H1 (cell line): Measurements from ENCODE around the gene LONRF2. TPM values are rescaled to one million over a fixed set of nuclear protein-coding genes. Genes with fewer than 3 reads are reported as not detected.

Source experiments
- CTCF ChIA-PET: fragments of 300-600 bp; sonication (Branson Sonifier 250); formaldehyde crosslinking; loops from one replicate; lab custom pipeline; 2021; ENCODE audit not compliant: partially characterized antibody; lab: Charles Lee
- POLR2A ChIA-PET: fragments of 300-600 bp; sonication (Branson Sonifier 250); formaldehyde crosslinking; loops from one replicate; lab custom pipeline; 2021; ENCODE audit warnings: inconsistent platforms; ENCODE audit not compliant: partially characterized antibody; lab: Charles Lee
- DNase-seq, 2 experiments: peaks; one replicate each; pipeline versions ENCODE4 v3.0.0 to v3.0.0-alpha.2; 2010 to 2022; ENCODE audit warnings: low spot score in 2 of 2, low read depth in 1 of 2, mixed read lengths in 1 of 2
- FAIRE-seq: peaks from 2 replicates; lab custom pipeline; 2011; peaks lifted over from hg19 to GRCh38; lab: Jason Lieb, UNC
- H2AFZ ChIP-seq: 2 replicates; pipeline ENCODE4 v1.8.1; 2012; ENCODE audit warnings: low read length, inconsistent platforms
- H2AK5ac ChIP-seq: 2 replicates; pipeline ENCODE4 v1.6.1; 2013; ENCODE audit warnings: low read depth, low read length
- H2BK120ac ChIP-seq: replicated peaks from 2 replicates; pipeline ENCODE3; 2013; ENCODE audit warnings: low read depth, low read length, inconsistent platforms
- H2BK12ac ChIP-seq: 2 replicates; pipeline ENCODE4 v1.6.1; 2013; ENCODE audit warnings: low read depth, low read length
- H2BK15ac ChIP-seq: 2 replicates; pipeline ENCODE4 v1.6.1; 2013; ENCODE audit warnings: low read length
- H2BK20ac ChIP-seq: 2 replicates; pipeline ENCODE4 v1.6.1; 2013; ENCODE audit warnings: low read length
- H2BK5ac ChIP-seq: 2 replicates; pipeline ENCODE4 v1.6.1; 2013; ENCODE audit warnings: low read depth, low read length
- H3K14ac ChIP-seq: 2 replicates; pipeline ENCODE4 v1.6.1; 2013; ENCODE audit warnings: inconsistent platforms; ENCODE audit not compliant: insufficient read length
- H3K18ac ChIP-seq: 2 replicates; pipeline ENCODE4 v1.6.1; 2013; ENCODE audit warnings: low read length; ENCODE audit errors: extremely low read depth
- H3K23ac ChIP-seq: 2 replicates; pipeline ENCODE4 v1.6.1; 2013; ENCODE audit warnings: inconsistent platforms; ENCODE audit not compliant: insufficient read length
- H3K23me2 ChIP-seq: 2 replicates; pipeline ENCODE4 v1.6.1; 2013; ENCODE audit warnings: low read depth, low read length
- H3K27ac ChIP-seq: 2 replicates; pipeline ENCODE4 v1.6.1; 2011; ENCODE audit warnings: low read depth, low read length, inconsistent platforms
- H3K27me3 ChIP-seq, 4 experiments: replicated peaks in 1 of 4; 1 replicate in 1 of 4; 2 replicates in 3 of 4; pipeline versions ENCODE4 v1.6.1 to v1.8.1; 2011 to 2013; ENCODE audit warnings: low read length in 3 of 4, mild to moderate bottlenecking in 3 of 4, inconsistent platforms in 2 of 4, mixed read lengths in 2 of 4, moderate library complexity in 1 of 4; ENCODE audit not compliant: control insufficient read depth in 3 of 4, insufficient read depth in 3 of 4; ENCODE audit errors: extremely low read depth in 1 of 4
- H3K36me3 ChIP-seq, 4 experiments: 2 replicates each; pipeline versions ENCODE4 v1.6.1 to v1.8.1; 2011 to 2013; ENCODE audit warnings: mild to moderate bottlenecking in 4 of 4, low read length in 3 of 4, moderate library complexity in 2 of 4, control low read depth in 1 of 4, inconsistent platforms in 1 of 4; ENCODE audit not compliant: insufficient read depth in 4 of 4, control insufficient read depth in 2 of 4
- H3K4ac ChIP-seq: replicated peaks from 2 replicates; pipeline ENCODE3; 2013; ENCODE audit warnings: low read length, low read depth, mixed read lengths, inconsistent platforms; ENCODE audit not compliant: insufficient read length
- H3K4me1 ChIP-seq, 4 experiments: replicated peaks in 1 of 4; 1 replicate in 1 of 4; 2 replicates in 3 of 4; pipeline versions ENCODE4 v1.6.1 to v1.8.1; 2011 to 2013; ENCODE audit warnings: low read length in 3 of 4, inconsistent platforms in 2 of 4, mixed read lengths in 1 of 4; ENCODE audit not compliant: insufficient read depth in 4 of 4, control insufficient read depth in 3 of 4
- H3K4me2 ChIP-seq, 2 experiments: 2 replicates each; pipeline versions ENCODE4 v1.6.1 to v1.8.1; 2011 to 2013; ENCODE audit warnings: low read depth in 2 of 2, low read length in 2 of 2, control low read depth in 1 of 2, inconsistent platforms in 1 of 2, mild to moderate bottlenecking in 1 of 2; ENCODE audit not compliant: insufficient read depth in 1 of 2
- H3K4me3 ChIP-seq, 4 experiments: fragments of 200-600, 300-600 bp in 1 of 4; sonication (generic), shearing (Covaris generic), sonication (Bioruptor Twin) in 1 of 4; 2 replicates each; pipeline versions ENCODE4 v1.5.1 to v1.8.1; 2011 to 2016; ENCODE audit warnings: low read length in 4 of 4, low read depth in 3 of 4, control low read depth in 2 of 4, inconsistent platforms in 2 of 4, mild to moderate bottlenecking in 2 of 4, mixed read lengths in 1 of 4, moderate library complexity in 1 of 4; ENCODE audit not compliant: insufficient read depth in 2 of 4; ENCODE audit errors: extremely low read depth in 1 of 4
- H3K56ac ChIP-seq: replicated peaks from 2 replicates; pipeline ENCODE3; 2013; ENCODE audit warnings: low read depth, mild to moderate bottlenecking, mixed read lengths, low read length, inconsistent platforms; ENCODE audit not compliant: insufficient read length
- H3K79me1 ChIP-seq: 2 replicates; pipeline ENCODE4 v1.6.1; 2013; ENCODE audit warnings: low read depth, low read length, control low read depth
- H3K79me2 ChIP-seq, 2 experiments: 2 replicates each; pipeline versions ENCODE4 v1.6.1 to v1.8.1; 2012 to 2013; ENCODE audit warnings: low read length in 2 of 2, mild to moderate bottlenecking in 2 of 2, inconsistent platforms in 1 of 2; ENCODE audit not compliant: insufficient read depth in 2 of 2, control insufficient read depth in 1 of 2
- H3K9ac ChIP-seq, 4 experiments: replicated peaks in 1 of 4; 1 replicate in 1 of 4; 2 replicates in 3 of 4; pipeline versions ENCODE4 v1.6.1 to v1.8.1; 2011 to 2013; ENCODE audit warnings: low read depth in 3 of 4, low read length in 3 of 4, control low read depth in 2 of 4, mild to moderate bottlenecking in 2 of 4, moderate library complexity in 2 of 4, inconsistent platforms in 1 of 4; ENCODE audit errors: extremely low read depth in 1 of 4
- H3K9me3 ChIP-seq, 2 experiments: 2 replicates each; pipeline versions ENCODE4 v1.6.1 to v1.8.1; 2012 to 2013; ENCODE audit warnings: mild to moderate bottlenecking in 2 of 2, moderate library complexity in 2 of 2, control low read depth in 1 of 2, inconsistent platforms in 1 of 2, low read depth in 1 of 2, low read length in 1 of 2, mixed read lengths in 1 of 2; ENCODE audit not compliant: insufficient read depth in 2 of 2
- H4K20me1 ChIP-seq, 2 experiments: replicated peaks in 1 of 2; 2 replicates each; pipeline versions ENCODE3 to v1.8.1; 2011 to 2013; ENCODE audit warnings: inconsistent platforms in 2 of 2, low read length in 2 of 2, mild to moderate bottlenecking in 1 of 2; ENCODE audit not compliant: insufficient read depth in 2 of 2, control insufficient read depth in 1 of 2
- H4K5ac ChIP-seq: 2 replicates; pipeline ENCODE4 v1.6.1; 2013; ENCODE audit warnings: low read length, low read depth, mixed read lengths, inconsistent platforms; ENCODE audit not compliant: insufficient read length
- H4K8ac ChIP-seq: 2 replicates; pipeline ENCODE4 v1.8.0; 2013; ENCODE audit warnings: mild to moderate bottlenecking, moderate library complexity, low read length, inconsistent platforms; ENCODE audit not compliant: insufficient read depth; ENCODE audit errors: extremely low read depth
- H4K91ac ChIP-seq: replicated peaks from 2 replicates; pipeline ENCODE3; 2013; ENCODE audit warnings: low read length, mixed read lengths, inconsistent platforms; ENCODE audit not compliant: insufficient read length
- KDM1A ChIP-seq: fragments of 200-600, 300-600 bp; sonication (generic); IDR thresholded peaks from 2 replicates; pipeline ENCODE4 v1.7.1; 2016; ENCODE audit warnings: mild to moderate bottlenecking, low read length, borderline replicate concordance
- NANOG ChIP-seq: IDR thresholded peaks from 2 replicates; pipeline ENCODE4 v1.6.1; 2011; ENCODE audit warnings: low read length, low read depth, mild to moderate bottlenecking, inconsistent platforms; ENCODE audit not compliant: insufficient read depth, poor library complexity, severe bottlenecking
- PHF8 ChIP-seq: fragments of 200-600 bp; sonication (generic); conservative IDR thresholded peaks from 2 replicates; pipeline ENCODE4 v1.7.1; 2012; ENCODE audit warnings: low read depth, mild to moderate bottlenecking, inconsistent platforms, low read length, moderate library complexity
- POU5F1 ChIP-seq: IDR thresholded peaks from 2 replicates; pipeline ENCODE4 v1.6.1; 2011; ENCODE audit warnings: low read depth, mild to moderate bottlenecking, low read length, moderate library complexity
- RFX5 ChIP-seq: IDR thresholded peaks from 2 replicates; pipeline ENCODE4 v1.6.1; 2011; ENCODE audit warnings: low read depth, low read length, improper control_type of control experiment, borderline replicate concordance
- RXRA ChIP-seq: IDR thresholded peaks from 2 replicates; pipeline ENCODE4 v1.6.1; 2011; ENCODE audit warnings: low read depth, mild to moderate bottlenecking, low read length, moderate library complexity; ENCODE audit not compliant: insufficient read depth
- TAF7 ChIP-seq: optimal IDR thresholded peaks from 2 replicates; pipeline ENCODE3; 2011; ENCODE audit warnings: low read depth, mild to moderate bottlenecking, inconsistent platforms, low read length, moderate library complexity, borderline replicate concordance
- YY1 ChIP-seq: IDR thresholded peaks from 2 replicates; pipeline ENCODE4 v1.6.1; 2011; ENCODE audit warnings: low read depth, mild to moderate bottlenecking, low read length
- WGBS, 2 experiments: shearing (Covaris generic) in 1 of 2; methylation state at CpG; one replicate each; pipeline versions ENCODE4 v1.1.6 to v1.1.7; 2013 to 2015; ENCODE audit warnings: low lambda C conversion rate in 2 of 2, mixed read lengths in 2 of 2, inconsistent platforms in 1 of 2, low coverage in 1 of 2, missing lambda C conversion rate in 1 of 2; ENCODE audit not compliant: insufficient replicate concordance in 2 of 2, insufficient coverage in 1 of 2, insufficient read length in 1 of 2; ENCODE audit errors: extremely low coverage in 1 of 2, missing lambda C conversion rate in 1 of 2; 5-methylcytosine and 5-hydroxymethylcytosine counted together
- polyA plus RNA-seq, 7 experiments: library from polyadenylated mRNA; depleted of rRNA in 3 of 7; stranded (reverse) in 5 of 7; unstranded in 2 of 7; fragments of >200 nt in 5 of 7; fragments of 200-250 nt in 2 of 7; gene quantifications; 1 replicate in 5 of 7; 2 replicates in 1 of 7; 4 replicates in 1 of 7; pipeline versions ENCODE4 v1.2.1 to v1.2.3, GENCODE V29; 2011 to 2013; ENCODE audit warnings: missing spikeins in 2 of 7, mixed read lengths in 2 of 7
- total RNA-seq: library from RNA; stranded (reverse); fragmentation: NEBNext Ultra II Directional; extraction: Animal tissue kit (Norgen Biotek cat#: 25700); gene quantifications from 2 replicates; pipeline ENCODE4 v1.2.1, GENCODE V29; 2021
- TF ChIP-seq, protein P1 (sequence below): IDR thresholded peaks from 2 replicates; pipeline ENCODE4 v1.6.1; 2011; ENCODE audit warnings: low read length, improper control_type of control experiment

LONRF2 gene
- total and polyA plus RNA-seq, 2 of the 8 experiments (the other 6 are each of a cell fraction or from before 2014, with no cell fraction given): 0.24 to 0.74 TPM

DNA sequence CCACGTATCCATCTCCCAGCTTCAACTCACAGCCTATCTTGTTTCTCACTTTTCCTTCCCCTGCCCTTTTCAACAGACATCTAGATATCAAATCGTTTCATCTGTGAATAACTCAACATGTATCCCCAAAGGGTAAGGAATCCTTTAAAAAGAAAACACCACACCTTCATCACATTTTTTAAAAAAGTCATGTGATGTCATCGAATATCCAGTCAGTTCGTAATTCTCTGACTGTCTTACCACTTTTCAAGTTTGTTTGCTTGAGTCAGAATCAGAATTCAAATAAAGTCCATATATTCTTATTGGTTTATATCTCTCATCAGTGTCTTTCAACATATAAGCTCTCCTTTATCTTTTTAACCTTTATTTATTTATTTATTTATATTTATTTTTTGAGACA lies 5.4 kb upstream of the LONRF2 start:
- H4K8ac ChIP-seq: no peak overlapping the region
- no peaks in the 10 kb centered on the region for H3K79me1 ChIP-seq
- 96% methylated on average over 4 of the region's 4 CpGs; no CpG with 5 or more reads in 1 of the 2 experiments for WGBS, 2 experiments
- no peak overlapping the region for H3K4me3 ChIP-seq
- no peak for DNase-seq
- no peak overlapping the region for H3K23ac ChIP-seq
- H3K4me2 ChIP-seq: no peak overlapping the region
- no peak overlapping the region for H4K91ac ChIP-seq
- FAIRE-seq: no peak
- TF ChIP-seq KDM1A (no peak), RXRA (no peak), PHF8 (no peak), YY1 (no peak), POU5F1 (no peak), TAF7 (no peak), RFX5 (no peak), NANOG (no peak)
- TF ChIP-seq, protein P1, sequence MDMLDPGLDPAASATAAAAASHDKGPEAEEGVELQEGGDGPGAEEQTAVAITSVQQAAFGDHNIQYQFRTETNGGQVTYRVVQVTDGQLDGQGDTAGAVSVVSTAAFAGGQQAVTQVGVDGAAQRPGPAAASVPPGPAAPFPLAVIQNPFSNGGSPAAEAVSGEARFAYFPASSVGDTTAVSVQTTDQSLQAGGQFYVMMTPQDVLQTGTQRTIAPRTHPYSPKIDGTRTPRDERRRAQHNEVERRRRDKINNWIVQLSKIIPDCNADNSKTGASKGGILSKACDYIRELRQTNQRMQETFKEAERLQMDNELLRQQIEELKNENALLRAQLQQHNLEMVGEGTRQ: no peak
- H2BK12ac ChIP-seq: no peak overlapping the region
- H2AK5ac ChIP-seq: no peak overlapping the region
- H2BK15ac ChIP-seq: no peak overlapping the region
- H3K27ac ChIP-seq: no peak overlapping the region
- H3K27me3 ChIP-seq: peaks cover 4 to 20% (median 11%) of the 10 kb centered on the region in 4 experiments
- no peak overlapping the region for H2BK20ac ChIP-seq
- no peaks in the 10 kb centered on the region for H4K20me1 ChIP-seq
- no peak overlapping the region for H4K5ac ChIP-seq
- no peaks in the 10 kb centered on the region for H3K36me3 ChIP-seq
- no peak overlapping the region for H3K56ac ChIP-seq
- ChIA-PET CTCF (no interaction called here), POLR2A (no interaction called here)
- H3K9ac ChIP-seq: no peak overlapping the region
- no peaks in the 10 kb centered on the region; a peak in 1 of 4 replicates for H3K9me3 ChIP-seq
- no peaks in the 10 kb centered on the region for H3K23me2 ChIP-seq
- no peak overlapping the region for H2BK5ac ChIP-seq
- H2AFZ ChIP-seq: no peak overlapping the region
- no peak overlapping the region for H3K4ac ChIP-seq
- H3K4me1 ChIP-seq: no peaks in the 10 kb centered on the region
- H3K18ac ChIP-seq: no peak overlapping the region
- H3K14ac ChIP-seq: no peak overlapping the region
- H3K79me2 ChIP-seq: no peaks in the 10 kb centered on the region
- H2BK120ac ChIP-seq: no peak overlapping the region
